Prostate gland (tissue), 2 donors: Measurements from ENCODE around the gene LRRTM3. TPM values are rescaled to one million over a fixed set of nuclear protein-coding genes. Genes with fewer than 3 reads are reported as not detected.

Experiments
- DNase-seq: peaks from one replicate; pipeline ENCODE4 v3.0.0-alpha.2; 2019; ENCODE audit warnings: low spot score
- H3K27ac ChIP-seq, 2 donors: fragments of 200-600 bp; sonication (generic); 2 replicates each; pipeline ENCODE4 v1.5.1; 2017 to 2019
- H3K27me3 ChIP-seq: fragments of 200-600 bp; sonication (generic); replicated peaks from 2 replicates; pipeline ENCODE4 v1.5.1; 2019; ENCODE audit not compliant: insufficient read depth
- H3K36me3 ChIP-seq, 2 donors: fragments of 200-600 bp; sonication (generic); 1 replicate in 1 of 2; 2 replicates in 1 of 2; pipeline versions ENCODE4 v1.5.1 to v1.8.1; 2017 to 2019
- H3K4me1 ChIP-seq: fragments of 200-600 bp; sonication (generic); replicated peaks from 2 replicates; pipeline ENCODE4 v1.5.1; 2019
- H3K4me3 ChIP-seq, 2 donors: fragments of 200-600 bp; sonication (generic); 2 replicates each; pipeline ENCODE4 v1.5.1; 2017 to 2019
- H3K9me3 ChIP-seq: fragments of 200-600 bp; sonication (generic); 2 replicates; pipeline ENCODE4 v1.5.1; 2017
- POLR2A ChIP-seq: fragments of 450-650 bp; IDR thresholded peaks from one replicate; pipeline ENCODE4 v1.6.1; 2016; ENCODE audit warnings: antibody characterized with exemption, mild to moderate bottlenecking
- POLR2AphosphoS5 ChIP-seq: sonication (generic); formaldehyde crosslinking; IDR thresholded peaks from one replicate; pipeline ENCODE4 v1.6.1; 2017; ENCODE audit warnings: antibody characterized with exemption
- WGBS: methylation state at CpG from one replicate; pipeline ENCODE4 v1.1.5; 2018; 5-methylcytosine and 5-hydroxymethylcytosine counted together
- intact Hi-C: fragments of 100-400 bp; cut with DNase I; formaldehyde crosslinking; loops from one replicate; pipeline ENCODE4 v1.14.2; 2022
- total RNA-seq, 2 donors: library from RNA; depleted of rRNA; stranded (reverse); fragments of >200 nt; gene quantifications; one replicate each; pipeline ENCODE4 v1.1.0, GENCODE V29; 2016
- TF ChIP-seq, protein P1 (sequence below), 4 experiments: fragments of 200-600 bp in 2 of 4; fragments of 450-650 bp in 2 of 4; sonication (generic) in 2 of 4; IDR thresholded peaks; 1 replicate in 3 of 4; 2 replicates in 1 of 4; pipeline ENCODE4 v1.5.1; 2016 to 2019; ENCODE audit warnings: antibody characterized with exemption in 4 of 4, mild to moderate bottlenecking in 2 of 4, moderate library complexity in 2 of 4

Gene LRRTM3
- total RNA-seq, 2 donors from 2014 or later = 0.14 to 2.3 TPM

DNA sequence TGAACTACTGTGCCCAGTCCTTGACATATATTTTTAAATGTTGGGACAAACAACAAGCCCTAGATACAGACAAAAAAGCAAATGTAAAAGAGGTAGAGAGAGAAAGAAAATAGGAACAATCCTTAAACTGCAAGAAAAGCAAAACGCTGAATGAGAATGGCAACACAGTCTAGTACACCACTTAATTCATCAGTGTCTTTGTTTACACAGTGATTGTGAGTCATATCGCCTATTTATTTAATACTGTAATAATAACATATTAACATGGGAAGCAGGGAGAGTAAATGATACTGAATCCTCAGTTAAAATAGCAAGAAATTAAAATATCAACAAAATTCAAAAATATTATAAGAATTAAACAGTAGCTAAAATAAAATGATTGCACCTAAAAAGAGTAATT is 9.8 kb upstream of the LRRTM3 start:
- no peak overlapping the region for H3K4me3 ChIP-seq
- H3K27me3 ChIP-seq = no peaks in the 10 kb centered on the region
- H3K36me3 ChIP-seq = no peaks in the 10 kb centered on the region
- intact Hi-C loops = no loop called here
- WGBS = 69% methylated on average over 2 of the region's 2 CpGs
- H3K27ac ChIP-seq = no peak overlapping the region
- TF ChIP-seq POLR2AphosphoS5 (no peak), POLR2A (no peak)
- TF ChIP-seq, protein P1, sequence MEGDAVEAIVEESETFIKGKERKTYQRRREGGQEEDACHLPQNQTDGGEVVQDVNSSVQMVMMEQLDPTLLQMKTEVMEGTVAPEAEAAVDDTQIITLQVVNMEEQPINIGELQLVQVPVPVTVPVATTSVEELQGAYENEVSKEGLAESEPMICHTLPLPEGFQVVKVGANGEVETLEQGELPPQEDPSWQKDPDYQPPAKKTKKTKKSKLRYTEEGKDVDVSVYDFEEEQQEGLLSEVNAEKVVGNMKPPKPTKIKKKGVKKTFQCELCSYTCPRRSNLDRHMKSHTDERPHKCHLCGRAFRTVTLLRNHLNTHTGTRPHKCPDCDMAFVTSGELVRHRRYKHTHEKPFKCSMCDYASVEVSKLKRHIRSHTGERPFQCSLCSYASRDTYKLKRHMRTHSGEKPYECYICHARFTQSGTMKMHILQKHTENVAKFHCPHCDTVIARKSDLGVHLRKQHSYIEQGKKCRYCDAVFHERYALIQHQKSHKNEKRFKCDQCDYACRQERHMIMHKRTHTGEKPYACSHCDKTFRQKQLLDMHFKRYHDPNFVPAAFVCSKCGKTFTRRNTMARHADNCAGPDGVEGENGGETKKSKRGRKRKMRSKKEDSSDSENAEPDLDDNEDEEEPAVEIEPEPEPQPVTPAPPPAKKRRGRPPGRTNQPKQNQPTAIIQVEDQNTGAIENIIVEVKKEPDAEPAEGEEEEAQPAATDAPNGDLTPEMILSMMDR (IDR thresholded peaks at IDR 0.05) = no peak
- H3K9me3 ChIP-seq = no peaks in the 10 kb centered on the region
- no peaks in the 10 kb centered on the region for H3K4me1 ChIP-seq
- no peak for DNase-seq

DNA sequence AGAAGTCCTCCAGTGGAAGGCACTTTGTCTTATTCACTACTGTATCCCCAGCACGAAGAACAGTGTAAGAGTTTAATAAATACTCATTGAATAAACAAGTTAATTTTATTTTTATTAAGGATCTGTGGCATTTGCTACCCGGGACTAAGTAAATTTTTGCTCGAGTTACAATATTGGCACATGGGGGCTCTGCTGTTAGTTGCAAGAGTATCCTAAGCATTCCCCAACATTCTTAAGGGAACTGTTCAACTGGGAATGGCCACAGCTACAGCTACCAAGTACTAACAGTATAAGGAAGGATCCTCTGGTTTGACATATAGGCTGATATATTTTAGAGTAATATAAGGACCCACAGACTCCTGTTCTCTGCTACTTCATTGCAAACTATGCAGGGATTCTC is 8.7 kb upstream of the LRRTM3 start:
- no peaks in the 10 kb centered on the region for H3K36me3 ChIP-seq
- no peaks in the 10 kb centered on the region for H3K9me3 ChIP-seq
- H3K4me1 ChIP-seq = no peaks in the 10 kb centered on the region
- no peak for DNase-seq
- 44% methylated on average over 3 of the region's 3 CpGs for WGBS
- intact Hi-C loops = no loop called here
- H3K27ac ChIP-seq = no peak overlapping the region
- no peak overlapping the region for H3K4me3 ChIP-seq
- H3K27me3 ChIP-seq = no peaks in the 10 kb centered on the region
- no peak for TF ChIP-seq POLR2AphosphoS5
- TF ChIP-seq, protein P1 (IDR thresholded peaks at IDR 0.05) = no peak
- no peak for TF ChIP-seq POLR2A

DNA sequence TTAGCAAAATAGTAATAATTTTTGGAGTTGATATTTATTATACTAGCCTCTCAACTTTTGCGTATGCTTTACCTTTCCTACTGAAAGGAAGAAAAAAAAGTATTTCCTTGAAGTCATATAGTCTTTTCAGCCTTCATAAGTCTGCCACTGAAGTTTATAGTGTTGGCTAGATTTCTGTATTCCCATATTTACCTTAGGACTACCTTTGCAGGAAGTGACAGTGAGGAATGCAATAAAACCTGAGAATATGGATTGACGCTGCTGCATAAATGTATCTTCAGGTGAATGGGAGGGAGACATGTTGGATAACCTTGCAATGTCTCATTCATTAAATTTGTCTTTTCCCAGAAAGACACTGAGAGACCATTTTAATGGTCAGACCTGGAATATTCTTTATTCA is 6.6 kb upstream of the LRRTM3 start:
- TF ChIP-seq POLR2AphosphoS5 (peak; percentile 8), POLR2A (no peak)
- TF ChIP-seq, protein P1 (IDR thresholded peaks at IDR 0.05) = no peak
- Histone ChIP-seq H3K27me3 (no peaks in the 10 kb centered on the region), H3K9me3 (no peaks in the 10 kb centered on the region), H3K4me1 (no peaks in the 10 kb centered on the region), H3K27ac (no peak overlapping the region), H3K4me3 (no peak overlapping the region), H3K36me3 (no peaks in the 10 kb centered on the region)
- intact Hi-C loops = no loop called here
- WGBS = 42% methylated on average over 2 of the region's 2 CpGs
- DNase-seq = no peak

- WGBS = 58% methylated on average over 10 of the region's 10 CpGs
- intact Hi-C loops = loop anchor here (10.0 kb wide), 1 partner anchor 590 kb away; no protein-coding TSS in a partner anchor
- H3K4me3 ChIP-seq = no peak overlapping the region
- H3K27ac ChIP-seq = no peak overlapping the region
- H3K4me1 ChIP-seq = no peaks in the 10 kb centered on the region
- H3K27me3 ChIP-seq = peaks cover 8% of the 10 kb centered on the region
- H3K9me3 ChIP-seq = no peaks in the 10 kb centered on the region
- H3K36me3 ChIP-seq = no peaks in the 10 kb centered on the region
- no peak for DNase-seq
- TF ChIP-seq POLR2AphosphoS5 = no peak
- no peak for TF ChIP-seq POLR2A
- TF ChIP-seq, protein P1 (IDR thresholded peaks at IDR 0.05) = no peak
Observed at GRCh38 chr10:66924674-66925345, 1.0 kb upstream of the LRRTM3 start.

- H3K4me3 ChIP-seq = no peak overlapping the region
- H3K9me3 ChIP-seq = no peaks in the 10 kb centered on the region
- intact Hi-C loops = loop anchor here (10.0 kb wide), 1 partner anchor 589 kb away; no protein-coding TSS in a partner anchor
- no peaks in the 10 kb centered on the region for H3K36me3 ChIP-seq
- TF ChIP-seq POLR2AphosphoS5 (no peak), POLR2A (no peak)
- TF ChIP-seq, protein P1 (IDR thresholded peaks at IDR 0.05) = no peak
- H3K4me1 ChIP-seq = no peaks in the 10 kb centered on the region
- no peak for DNase-seq
- H3K27ac ChIP-seq = no peak overlapping the region
- WGBS = 14% methylated on average over 7 of the region's 7 CpGs
- peaks cover 8% of the 10 kb centered on the region for H3K27me3 ChIP-seq
Observed at GRCh38 chr10:66925373-66925772, 463 bp upstream of the LRRTM3 start.
